AG09319 (cell line): ENCODE measurements around the gene HSPG2.

Experiments used
- DNase-seq: peaks from one replicate; pipeline ENCODE4 v3.0.0-alpha.2; 2010; ENCODE audit warnings: low read depth; ENCODE audit errors: extremely low read depth
- TF ChIP-seq, protein P1 (sequence below): IDR thresholded peaks from 2 replicates; pipeline ENCODE4 v1.5.1; 2011; ENCODE audit warnings: low read depth, mild to moderate bottlenecking, inconsistent platforms, low read length, moderate library complexity

HSPG2 gene

DNA sequence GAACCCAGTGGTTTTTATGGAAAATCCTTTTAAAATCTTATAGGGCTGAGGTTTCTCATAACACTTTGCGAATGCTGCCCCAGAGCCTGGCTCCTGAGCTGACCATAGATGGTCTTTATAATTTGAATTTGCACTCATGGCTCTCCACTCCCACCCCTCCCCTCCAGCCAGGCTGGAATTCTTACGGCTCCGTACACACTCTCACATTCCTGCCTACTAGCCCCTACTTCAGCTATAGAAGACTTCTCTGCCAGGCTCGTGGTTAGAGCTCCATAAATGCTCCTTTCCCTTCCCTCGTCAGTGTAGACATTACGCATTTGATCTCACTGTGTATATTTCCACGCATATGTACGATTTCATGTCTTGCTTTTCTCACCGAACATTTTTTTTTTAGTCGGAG lies 5.4 kb upstream of the HSPG2 start:
- no peak for DNase-seq
- TF ChIP-seq, protein P1, sequence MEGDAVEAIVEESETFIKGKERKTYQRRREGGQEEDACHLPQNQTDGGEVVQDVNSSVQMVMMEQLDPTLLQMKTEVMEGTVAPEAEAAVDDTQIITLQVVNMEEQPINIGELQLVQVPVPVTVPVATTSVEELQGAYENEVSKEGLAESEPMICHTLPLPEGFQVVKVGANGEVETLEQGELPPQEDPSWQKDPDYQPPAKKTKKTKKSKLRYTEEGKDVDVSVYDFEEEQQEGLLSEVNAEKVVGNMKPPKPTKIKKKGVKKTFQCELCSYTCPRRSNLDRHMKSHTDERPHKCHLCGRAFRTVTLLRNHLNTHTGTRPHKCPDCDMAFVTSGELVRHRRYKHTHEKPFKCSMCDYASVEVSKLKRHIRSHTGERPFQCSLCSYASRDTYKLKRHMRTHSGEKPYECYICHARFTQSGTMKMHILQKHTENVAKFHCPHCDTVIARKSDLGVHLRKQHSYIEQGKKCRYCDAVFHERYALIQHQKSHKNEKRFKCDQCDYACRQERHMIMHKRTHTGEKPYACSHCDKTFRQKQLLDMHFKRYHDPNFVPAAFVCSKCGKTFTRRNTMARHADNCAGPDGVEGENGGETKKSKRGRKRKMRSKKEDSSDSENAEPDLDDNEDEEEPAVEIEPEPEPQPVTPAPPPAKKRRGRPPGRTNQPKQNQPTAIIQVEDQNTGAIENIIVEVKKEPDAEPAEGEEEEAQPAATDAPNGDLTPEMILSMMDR: no peak

GRCh38 chr1:21941370-21941769 lies 4.3 kb upstream of the HSPG2 start:
- DNase-seq: no peak
- TF ChIP-seq, protein P1: no peak

DNA sequence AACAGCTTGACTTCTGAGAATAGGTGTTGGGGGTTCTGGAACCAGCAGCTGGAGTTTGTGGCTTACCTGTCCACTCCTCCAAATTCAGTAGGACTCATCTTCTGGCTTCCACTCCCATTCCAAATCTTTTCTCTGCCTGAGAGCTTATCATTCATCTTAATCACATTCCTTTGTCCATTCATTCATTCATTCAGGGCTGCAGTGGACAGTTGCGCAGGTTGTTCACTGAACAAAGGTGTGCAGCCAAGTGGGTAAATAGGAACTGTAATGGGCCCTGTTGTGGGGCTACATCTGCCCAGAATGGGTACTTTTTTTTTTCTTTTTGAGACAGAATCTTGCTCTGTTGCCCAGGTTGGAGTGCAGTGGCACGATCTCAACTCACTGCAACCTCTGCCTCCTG lies 3.4 kb upstream of the HSPG2 start:
- no peak for DNase-seq
- TF ChIP-seq, protein P1: no peak

- DNase-seq: peak; percentile 85
- TF ChIP-seq, protein P1: peak; percentile 55
These were observed 2.7 kb upstream of the HSPG2 start for GRCh38 chr1:21939650-21940374.

DNA sequence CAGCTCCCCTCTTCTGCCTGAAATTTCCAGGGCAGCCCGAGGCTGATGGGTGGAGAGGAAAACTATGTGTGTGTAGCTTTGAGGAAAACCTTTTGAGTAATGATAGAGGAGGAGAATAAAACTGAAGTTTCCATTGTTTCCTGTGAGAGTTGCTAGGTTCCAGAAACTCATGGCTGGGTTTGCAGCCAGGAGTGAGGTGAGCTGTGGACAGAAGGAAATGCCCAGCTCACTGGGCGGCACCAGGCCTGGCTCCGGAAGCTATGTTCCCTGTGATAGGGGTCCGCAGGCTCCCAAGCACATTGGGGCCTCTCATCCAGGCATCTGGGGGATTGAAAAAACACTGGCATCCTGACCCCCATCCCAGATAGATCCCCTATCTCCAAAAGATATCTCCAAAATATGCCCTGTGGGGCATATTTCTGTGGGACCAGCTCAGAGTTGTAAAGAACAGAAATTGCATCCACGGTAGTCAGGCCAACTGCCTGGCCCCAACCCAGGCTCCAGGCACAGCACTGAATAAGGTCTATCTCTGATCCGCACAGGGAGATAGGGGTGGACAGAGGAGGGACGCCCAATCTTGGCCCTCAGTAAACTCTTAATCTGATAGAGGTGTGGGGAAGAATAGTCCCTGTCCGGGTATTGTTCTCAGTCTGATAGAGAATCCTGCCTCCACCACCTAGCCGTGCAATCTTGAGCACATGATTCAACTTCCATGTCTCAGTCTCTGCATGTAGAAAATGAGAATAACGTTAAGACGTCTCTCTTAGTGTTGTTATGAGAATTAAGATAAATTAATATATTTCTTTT lies 1.8 kb upstream of the HSPG2 start:
- TF ChIP-seq, protein P1: no peak
- no peak for DNase-seq

DNA sequence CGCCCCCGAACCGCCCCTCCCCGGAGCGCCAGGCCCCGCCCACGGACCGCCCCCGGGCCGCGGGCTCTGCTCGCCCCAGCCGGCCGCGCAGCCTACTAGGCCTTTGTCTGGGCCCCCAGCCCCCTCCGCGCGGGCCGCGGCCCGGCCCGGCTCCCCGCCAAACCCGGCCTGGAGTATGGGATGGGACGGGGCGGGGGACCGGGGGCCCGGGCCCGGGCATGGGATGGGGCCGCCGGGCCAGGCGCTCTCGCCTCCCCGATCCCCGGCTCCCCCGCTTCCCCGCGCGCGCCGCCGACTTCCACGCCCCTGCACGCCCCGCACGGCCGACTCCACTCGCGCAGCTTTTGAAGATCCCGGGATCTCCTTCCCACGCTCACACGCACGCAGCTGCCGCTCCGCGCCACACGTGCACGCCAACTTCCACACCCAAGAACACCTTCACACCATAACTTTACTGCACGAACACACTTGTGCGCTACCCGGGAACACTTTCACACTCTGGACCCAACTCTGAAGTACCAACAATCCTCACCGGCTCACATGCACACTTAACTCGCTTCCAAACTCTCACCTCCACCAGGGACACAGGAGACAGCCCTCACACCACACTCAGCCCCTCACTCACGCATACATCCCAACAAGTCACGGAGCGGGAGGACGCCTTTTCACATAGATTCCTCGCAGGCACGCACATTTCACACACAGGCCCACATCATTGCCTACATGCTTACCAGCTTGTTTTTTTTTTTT lies 437 bp upstream of the HSPG2 start:
- DNase-seq: no peak
- TF ChIP-seq, protein P1: no peak
